H9 (cell line): ENCODE measurements around the gene ZBTB26. TPM values are rescaled to one million over a fixed set of nuclear protein-coding genes. Genes with fewer than 3 reads are reported as not detected.

Experiments
- DNase-seq: peaks from one replicate; pipeline ENCODE4 v3.0.0-alpha.2; 2017
- H2AFZ ChIP-seq: one replicate; pipeline ENCODE4 v1.6.1; 2013; ENCODE audit warnings: mild to moderate bottlenecking, low read length, control low read depth, moderate library complexity
- H2AK5ac ChIP-seq: 2 replicates; pipeline ENCODE4 v1.6.1; 2013; ENCODE audit warnings: low read length, control low read depth, mixed read lengths; ENCODE audit not compliant: insufficient read length
- H2BK120ac ChIP-seq: one replicate; pipeline ENCODE4 v1.6.1; 2013; ENCODE audit warnings: low read depth, mild to moderate bottlenecking, low read length, control low read depth, inconsistent platforms; ENCODE audit not compliant: poor library complexity, severe bottlenecking
- H2BK12ac ChIP-seq: 2 replicates; pipeline ENCODE4 v1.6.1; 2013; ENCODE audit warnings: low read length, control low read depth, mixed read lengths, low read depth; ENCODE audit not compliant: insufficient read length
- H2BK15ac ChIP-seq: 2 replicates; pipeline ENCODE4 v1.6.1; 2013; ENCODE audit warnings: low read depth, low read length, control low read depth
- H2BK20ac ChIP-seq: one replicate; pipeline ENCODE4 v1.6.1; 2013; ENCODE audit warnings: low read depth, mild to moderate bottlenecking, low read length, control low read depth, inconsistent platforms; ENCODE audit not compliant: poor library complexity, severe bottlenecking
- H2BK5ac ChIP-seq: 2 replicates; pipeline ENCODE4 v1.6.1; 2013; ENCODE audit warnings: low read length, control low read depth, mixed read lengths; ENCODE audit not compliant: insufficient read length
- H3K14ac ChIP-seq: 2 replicates; pipeline ENCODE4 v1.6.1; 2013; ENCODE audit warnings: low read length, control low read depth; ENCODE audit not compliant: insufficient read depth
- H3K18ac ChIP-seq: 2 replicates; pipeline ENCODE4 v1.6.1; 2013; ENCODE audit warnings: low read depth, mild to moderate bottlenecking, mixed read lengths, low read length, control low read depth; ENCODE audit not compliant: insufficient read length
- H3K23ac ChIP-seq: 2 replicates; pipeline ENCODE4 v1.6.1; 2013; ENCODE audit warnings: low read length, control low read depth, mixed read lengths, low read depth; ENCODE audit not compliant: insufficient read length
- H3K23me2 ChIP-seq: 2 replicates; pipeline ENCODE4 v1.6.1; 2013; ENCODE audit warnings: low read depth, mild to moderate bottlenecking, mixed read lengths, low read length, control low read depth; ENCODE audit not compliant: insufficient read length, poor library complexity, severe bottlenecking
- H3K27ac ChIP-seq: 2 replicates; pipeline ENCODE4 v1.5.1; 2013; ENCODE audit warnings: low read length, control low read depth, mixed read lengths, low read depth; ENCODE audit not compliant: insufficient read length
- H3K27me3 ChIP-seq: 2 replicates; pipeline ENCODE4 v1.6.1; 2013; ENCODE audit warnings: low read length, control low read depth, inconsistent platforms; ENCODE audit not compliant: insufficient read depth
- H3K4ac ChIP-seq: 2 replicates; pipeline ENCODE4 v1.6.1; 2013; ENCODE audit warnings: low read depth, mild to moderate bottlenecking, control low read depth, inconsistent platforms, low read length, moderate library complexity
- H3K4me1 ChIP-seq: 2 replicates; pipeline ENCODE4 v1.6.1; 2013; ENCODE audit warnings: low read length, control low read depth, inconsistent platforms; ENCODE audit not compliant: insufficient read depth
- H3K4me2 ChIP-seq: 2 replicates; pipeline ENCODE4 v1.6.1; 2013; ENCODE audit warnings: low read length, control low read depth, mixed read lengths; ENCODE audit not compliant: insufficient read length, insufficient read depth
- H3K56ac ChIP-seq: 2 replicates; pipeline ENCODE4 v1.6.1; 2013; ENCODE audit warnings: low read depth, mild to moderate bottlenecking, mixed read lengths, low read length, control low read depth; ENCODE audit not compliant: insufficient read length
- H3K79me1 ChIP-seq: 2 replicates; pipeline ENCODE4 v1.6.1; 2013; ENCODE audit warnings: low read depth, mild to moderate bottlenecking, moderate library complexity, low read length, control low read depth, inconsistent platforms; ENCODE audit not compliant: insufficient read depth, poor library complexity, severe bottlenecking
- H3K79me2 ChIP-seq: 2 replicates; pipeline ENCODE4 v1.6.1; 2013; ENCODE audit warnings: low read length, control low read depth, inconsistent platforms; ENCODE audit not compliant: insufficient read depth
- H3K9ac ChIP-seq: 2 replicates; pipeline ENCODE4 v1.6.1; 2013; ENCODE audit warnings: low read length, control low read depth, mixed read lengths; ENCODE audit not compliant: insufficient read length; ENCODE audit errors: extremely low read depth
- H3K9me3 ChIP-seq: one replicate; pipeline ENCODE4 v1.6.1; 2013; ENCODE audit warnings: low read depth, low read length, inconsistent platforms; ENCODE audit not compliant: control insufficient read depth
- H3T11ph ChIP-seq: one replicate; pipeline ENCODE4 v1.6.1; 2013; ENCODE audit warnings: mild to moderate bottlenecking, low read length, control low read depth, inconsistent platforms
- H4K20me1 ChIP-seq: one replicate; pipeline ENCODE4 v1.6.1; 2013; ENCODE audit not compliant: control insufficient read depth, insufficient read length, insufficient read depth
- H4K5ac ChIP-seq: 2 replicates; pipeline ENCODE4 v1.6.1; 2013; ENCODE audit warnings: low read depth, mild to moderate bottlenecking, mixed read lengths, low read length, control low read depth; ENCODE audit not compliant: insufficient read length
- H4K8ac ChIP-seq: replicated peaks from 2 replicates; pipeline ENCODE4 v1.6.1; 2013; ENCODE audit warnings: low read length, control low read depth, mixed read lengths, low read depth; ENCODE audit not compliant: insufficient read length
- H4K91ac ChIP-seq: 2 replicates; pipeline ENCODE4 v1.6.1; 2013; ENCODE audit warnings: low read depth, mild to moderate bottlenecking, moderate library complexity, mixed read lengths, low read length, control low read depth; ENCODE audit not compliant: insufficient read length
- H3K27ac Mint-ChIP-seq, 3 experiments: 2 replicates in 2 of 3; 3 replicates in 1 of 3; pipeline ENCODE4 v1.8.0; 2020 to 2021; ENCODE audit warnings: mixed read lengths in 3 of 3, mild to moderate bottlenecking in 1 of 3, moderate library complexity in 1 of 3
- H3K27me3 Mint-ChIP-seq: 2 replicates; pipeline ENCODE4 v1.8.0; 2021; ENCODE audit warnings: low read depth, mild to moderate bottlenecking, moderate library complexity, mixed read lengths
- H3K36me3 Mint-ChIP-seq, 3 experiments: 2 replicates in 2 of 3; 3 replicates in 1 of 3; pipeline ENCODE4 v1.8.0; 2020 to 2021; ENCODE audit warnings: low read depth in 3 of 3, mixed read lengths in 3 of 3; ENCODE audit not compliant: insufficient read depth in 1 of 3
- H3K4me1 Mint-ChIP-seq, 2 experiments: 2 replicates each; pipeline ENCODE4 v1.8.0; 2020; ENCODE audit warnings: mixed read lengths in 2 of 2
- H3K4me3 Mint-ChIP-seq, 2 experiments: 2 replicates in 1 of 2; 3 replicates in 1 of 2; pipeline ENCODE4 v1.8.0; 2020 to 2021; ENCODE audit warnings: mild to moderate bottlenecking in 2 of 2, mixed read lengths in 2 of 2, moderate library complexity in 1 of 2
- H3K9me3 Mint-ChIP-seq, 2 experiments: 2 replicates in 1 of 2; 3 replicates in 1 of 2; pipeline ENCODE4 v1.8.0; 2020; ENCODE audit warnings: mild to moderate bottlenecking in 2 of 2, mixed read lengths in 2 of 2, moderate library complexity in 1 of 2
- WGBS: extraction: QIAGEN DNeasy Blood & Tissue Kit; methylation state at CpG from one replicate; pipeline ENCODE4 v1.1.7; 2013; ENCODE audit warnings: missing lambda C conversion rate, low lambda C conversion rate, mixed read lengths; ENCODE audit not compliant: insufficient read length; ENCODE audit errors: extremely low coverage; 5-methylcytosine and 5-hydroxymethylcytosine counted together
- total RNA-seq: library from RNA; stranded (reverse); gene quantifications from 2 replicates; pipeline ENCODE4 v1.2.1, GENCODE V29; 2021
- TF ChIP-seq, protein P1 (sequence below): fragments of 200-600 bp; sonication (generic); conservative IDR thresholded peaks from 3 replicates; pipeline ENCODE4 v1.8.0; 2021; ENCODE audit warnings: antibody characterized with exemption, mild to moderate bottlenecking

ZBTB26 gene
- total RNA-seq, 1 experiment from 2014 or later, result 5.8 TPM

DNA sequence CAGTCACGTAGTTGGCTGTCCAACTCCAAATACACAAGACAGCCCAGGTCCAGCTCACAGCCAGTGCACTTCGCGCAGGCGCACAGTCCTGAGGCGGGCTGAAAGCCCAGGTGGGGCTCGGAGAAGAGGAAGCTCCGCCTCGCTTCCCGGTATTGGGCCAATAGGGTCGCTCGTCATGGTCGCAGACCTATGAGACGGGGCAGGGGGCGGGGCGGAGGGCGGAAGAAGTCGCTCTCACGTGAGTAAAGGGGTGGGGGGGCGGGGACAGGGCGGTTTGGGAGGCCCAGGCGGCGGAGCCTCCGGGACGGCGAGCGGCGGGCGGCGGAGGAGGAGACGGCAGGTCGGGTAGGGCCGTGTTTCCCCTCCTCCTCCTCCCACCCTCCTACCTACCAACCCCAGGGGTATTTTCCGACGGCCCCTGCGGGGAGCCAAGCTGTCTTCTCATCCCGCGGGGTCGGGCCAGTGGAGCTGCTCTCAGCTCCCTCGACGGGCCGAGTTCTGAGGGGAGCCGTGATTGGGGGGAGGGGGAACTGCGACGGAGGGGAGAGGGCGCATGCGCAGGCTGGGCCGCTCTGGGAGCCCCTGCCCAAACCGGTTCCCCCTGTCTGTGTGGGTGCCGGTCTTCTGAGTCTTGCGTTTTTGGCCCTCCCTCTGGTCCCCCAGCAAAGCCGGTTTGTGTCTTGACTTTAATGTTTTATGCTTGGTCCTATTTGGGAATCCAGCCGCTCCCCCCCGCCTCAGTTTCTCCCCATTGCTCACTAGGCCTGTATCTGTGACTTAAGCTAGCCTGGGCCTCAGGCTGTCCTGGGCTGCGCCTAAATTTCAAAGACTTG is 9.7 kb upstream of the ZBTB26 start, which contains the start of gene RABGAP1:
Gene RABGAP1 (plus strand): TSS at position 272 of the 833 bp plus-strand sequence. CDS start 16,040 bp downstream, outside the sequence.
- peak; percentile 99 for DNase-seq
- Histone ChIP-seq H3K9ac (peak within 1 kb of the TSS; percentile 91), H3K23ac (no peak within 1 kb of the TSS), H2BK5ac (no peak within 1 kb of the TSS), H4K5ac (no peak within 1 kb of the TSS), H4K8ac (no peak within 1 kb of the TSS), H2AFZ (peak within 1 kb of the TSS; percentile 18), H2BK20ac (no peak within 1 kb of the TSS), H3K27me3 (no peaks in the 10 kb centered on the region), H4K20me1 (no peaks in the 10 kb centered on the region), H3K9me3 (no peaks in the 10 kb centered on the region), H3K18ac (peak within 1 kb of the TSS; percentile 99), H2BK15ac (no peak within 1 kb of the TSS), H3K27ac (peak within 1 kb of the TSS; percentile 72), H2BK12ac (no peak within 1 kb of the TSS), H3K14ac (peak within 1 kb of the TSS; percentile 96), H3K79me1 (no peaks in the 10 kb centered on the region), H2BK120ac (no peak within 1 kb of the TSS), H3K4me1 (peaks cover 2% of the 10 kb centered on the region; the same call in 1 of the 2 replicates), H3K4me2 (peak within 1 kb of the TSS; percentile 84), H2AK5ac (no peak within 1 kb of the TSS), H3K23me2 (peaks cover 3% of the 10 kb centered on the region), H4K91ac (no peak within 1 kb of the TSS), H3K79me2 (peaks cover 21% of the 10 kb centered on the region; the same call in 1 of the 2 replicates), H3T11ph (no peak within 1 kb of the TSS), H3K4ac (no peak within 1 kb of the TSS), H3K56ac (no peak within 1 kb of the TSS)
- H3K4me1 Mint-ChIP-seq, result peaks cover 19 to 21% of the 10 kb centered on the region in 2 experiments
- H3K27me3 Mint-ChIP-seq, result no peaks in the 10 kb centered on the region
- TF ChIP-seq, protein P1, sequence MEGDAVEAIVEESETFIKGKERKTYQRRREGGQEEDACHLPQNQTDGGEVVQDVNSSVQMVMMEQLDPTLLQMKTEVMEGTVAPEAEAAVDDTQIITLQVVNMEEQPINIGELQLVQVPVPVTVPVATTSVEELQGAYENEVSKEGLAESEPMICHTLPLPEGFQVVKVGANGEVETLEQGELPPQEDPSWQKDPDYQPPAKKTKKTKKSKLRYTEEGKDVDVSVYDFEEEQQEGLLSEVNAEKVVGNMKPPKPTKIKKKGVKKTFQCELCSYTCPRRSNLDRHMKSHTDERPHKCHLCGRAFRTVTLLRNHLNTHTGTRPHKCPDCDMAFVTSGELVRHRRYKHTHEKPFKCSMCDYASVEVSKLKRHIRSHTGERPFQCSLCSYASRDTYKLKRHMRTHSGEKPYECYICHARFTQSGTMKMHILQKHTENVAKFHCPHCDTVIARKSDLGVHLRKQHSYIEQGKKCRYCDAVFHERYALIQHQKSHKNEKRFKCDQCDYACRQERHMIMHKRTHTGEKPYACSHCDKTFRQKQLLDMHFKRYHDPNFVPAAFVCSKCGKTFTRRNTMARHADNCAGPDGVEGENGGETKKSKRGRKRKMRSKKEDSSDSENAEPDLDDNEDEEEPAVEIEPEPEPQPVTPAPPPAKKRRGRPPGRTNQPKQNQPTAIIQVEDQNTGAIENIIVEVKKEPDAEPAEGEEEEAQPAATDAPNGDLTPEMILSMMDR, result no peak
- peak within 1 kb of the TSS; percentile 91 to 94 for H3K4me3 Mint-ChIP-seq
- peak within 1 kb of the TSS; percentile 97 to 99 (median 99) for H3K27ac Mint-ChIP-seq
- H3K9me3 Mint-ChIP-seq, result no peaks in the 10 kb centered on the region
- no CpG with 5 or more reads among the region's 54 CpGs for WGBS
- H3K36me3 Mint-ChIP-seq, result peaks cover 6 to 27% (median 22%) of the 10 kb centered on the region in 3 experiments
